HG02798 (cell line): Measurements from ENCODE around the gene DBNL.
"Not testable (repeated sequence)": the region's sequence is repeated elsewhere in the genome, so short reads cannot be mapped to it uniquely, and the experiment has no call there.

Source experiments
- ATAC-seq: cut with Tn5 transposase; IDR thresholded peaks from one replicate; pipeline ENCODE4 v1.9.1; 2021; ENCODE audit warnings: mild to moderate bottlenecking; ENCODE audit not compliant: unreplicated experiment, poor library complexity

The DBNL gene

DNA sequence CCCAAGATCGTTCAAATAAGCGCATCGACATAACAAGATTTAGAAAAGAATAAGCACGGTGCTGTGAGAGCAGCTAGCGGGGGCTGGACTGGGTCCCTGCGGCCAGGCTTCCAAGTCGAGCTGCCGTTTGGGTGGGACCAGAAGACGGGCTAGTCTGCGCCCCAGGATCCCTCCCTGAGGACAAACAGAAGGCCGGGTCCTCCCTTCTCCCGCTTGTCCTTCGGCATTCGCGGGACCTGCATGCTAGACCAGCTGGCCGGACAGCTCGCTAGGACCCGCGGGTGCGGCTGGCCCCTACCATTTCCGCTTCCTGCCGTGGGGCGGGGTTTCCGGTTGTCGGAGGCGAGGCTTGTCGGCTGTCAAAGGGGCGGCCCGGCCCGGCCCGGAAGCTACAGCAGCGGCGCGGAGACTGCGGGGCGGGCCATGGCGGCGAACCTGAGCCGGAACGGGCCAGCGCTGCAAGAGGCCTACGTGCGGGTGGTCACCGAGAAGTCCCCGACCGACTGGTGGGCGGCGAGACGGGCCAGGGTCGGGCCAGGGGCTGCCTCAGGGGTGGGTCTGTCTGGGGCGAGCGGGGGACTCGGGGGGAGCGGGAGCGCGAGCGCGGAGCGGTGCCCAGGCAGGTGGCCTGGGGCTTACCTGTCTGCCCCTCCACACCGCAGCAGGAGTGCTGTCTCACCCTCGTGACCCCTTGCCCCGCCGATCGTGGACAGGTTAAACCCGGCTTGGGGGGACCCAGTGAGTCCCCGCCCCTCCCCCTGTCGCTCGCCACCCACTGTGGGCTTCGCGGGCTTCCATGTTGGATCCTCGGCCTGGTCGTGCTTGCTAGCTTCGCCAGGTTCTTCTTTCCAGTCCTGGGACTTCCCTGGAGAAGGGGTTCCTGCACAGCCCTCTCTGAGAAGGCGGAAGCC, at the start of gene DBNL:
DBNL (plus strand) TSS at position 388 of the 911 bp plus-strand sequence; CDS start at position 424, 36 bp downstream.
- peak; percentile 80 for ATAC-seq

DNA sequence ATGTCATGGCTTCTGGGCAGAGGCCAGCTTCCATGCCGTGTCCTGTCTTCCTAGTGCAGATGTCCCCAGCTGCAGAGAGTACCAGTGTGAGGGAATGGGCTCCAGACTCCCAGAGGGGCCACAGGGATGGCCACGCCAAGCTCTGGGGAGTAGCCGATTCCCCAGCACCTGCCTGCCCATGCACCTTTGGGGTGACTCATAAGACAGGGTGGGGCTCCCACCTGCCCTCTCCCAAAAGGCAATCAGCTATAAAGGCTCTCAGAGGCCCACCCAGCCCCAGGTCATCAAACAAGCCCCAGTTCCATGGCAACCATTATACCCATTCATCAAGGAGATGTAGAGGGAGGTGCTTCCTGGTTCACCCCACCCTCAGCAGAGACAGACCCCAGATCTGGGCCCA, 47.0 kb upstream of the DBNL start, which contains the start of gene SPDYE1:
SPDYE1 (plus strand) TSS at position 366 of the 400 bp plus-strand sequence. CDS start 2,053 bp downstream, outside the sequence.
- ATAC-seq: not testable (repeated sequence)

DNA sequence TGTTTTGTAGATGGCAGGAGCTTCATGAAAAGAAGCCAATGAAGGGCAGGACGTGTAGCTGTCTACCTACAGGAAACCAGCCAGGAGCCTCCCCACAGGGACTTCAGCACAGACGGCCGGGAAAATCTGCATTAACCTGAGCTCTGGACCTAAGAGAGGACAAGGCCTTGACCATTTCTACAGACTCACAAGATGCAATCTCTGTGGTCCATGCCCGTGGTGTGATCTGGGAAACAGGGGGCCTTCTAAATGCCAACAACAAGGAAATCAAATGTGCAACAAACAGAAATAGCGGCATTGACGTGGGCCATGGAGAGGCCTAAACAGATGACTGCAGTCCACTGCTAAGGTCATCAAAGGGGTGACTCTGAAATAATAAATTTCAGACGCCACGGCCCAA, 32.4 kb upstream of the DBNL start:
- not testable (repeated sequence) for ATAC-seq

DNA sequence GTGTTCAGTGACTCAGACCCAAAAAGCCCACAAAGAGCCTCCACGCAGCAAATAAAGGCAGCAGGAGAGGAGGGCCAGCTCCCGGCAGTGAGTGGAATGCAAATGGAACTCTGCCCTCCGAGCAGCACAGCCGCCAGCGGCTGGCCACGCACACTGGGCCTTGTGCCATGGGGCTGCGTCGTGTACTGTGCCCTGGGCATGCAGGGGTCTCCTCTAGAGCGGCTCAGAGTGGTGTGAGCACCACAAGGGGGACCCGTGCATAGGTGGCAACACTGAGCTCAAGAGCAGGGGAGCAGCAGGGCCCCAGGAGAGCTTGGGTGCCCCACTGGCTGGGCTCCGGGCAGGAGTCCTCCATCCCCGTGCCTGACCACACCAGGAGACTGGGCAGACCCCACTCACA, 29.4 kb upstream of the DBNL start:
- not testable (repeated sequence) for ATAC-seq

DNA sequence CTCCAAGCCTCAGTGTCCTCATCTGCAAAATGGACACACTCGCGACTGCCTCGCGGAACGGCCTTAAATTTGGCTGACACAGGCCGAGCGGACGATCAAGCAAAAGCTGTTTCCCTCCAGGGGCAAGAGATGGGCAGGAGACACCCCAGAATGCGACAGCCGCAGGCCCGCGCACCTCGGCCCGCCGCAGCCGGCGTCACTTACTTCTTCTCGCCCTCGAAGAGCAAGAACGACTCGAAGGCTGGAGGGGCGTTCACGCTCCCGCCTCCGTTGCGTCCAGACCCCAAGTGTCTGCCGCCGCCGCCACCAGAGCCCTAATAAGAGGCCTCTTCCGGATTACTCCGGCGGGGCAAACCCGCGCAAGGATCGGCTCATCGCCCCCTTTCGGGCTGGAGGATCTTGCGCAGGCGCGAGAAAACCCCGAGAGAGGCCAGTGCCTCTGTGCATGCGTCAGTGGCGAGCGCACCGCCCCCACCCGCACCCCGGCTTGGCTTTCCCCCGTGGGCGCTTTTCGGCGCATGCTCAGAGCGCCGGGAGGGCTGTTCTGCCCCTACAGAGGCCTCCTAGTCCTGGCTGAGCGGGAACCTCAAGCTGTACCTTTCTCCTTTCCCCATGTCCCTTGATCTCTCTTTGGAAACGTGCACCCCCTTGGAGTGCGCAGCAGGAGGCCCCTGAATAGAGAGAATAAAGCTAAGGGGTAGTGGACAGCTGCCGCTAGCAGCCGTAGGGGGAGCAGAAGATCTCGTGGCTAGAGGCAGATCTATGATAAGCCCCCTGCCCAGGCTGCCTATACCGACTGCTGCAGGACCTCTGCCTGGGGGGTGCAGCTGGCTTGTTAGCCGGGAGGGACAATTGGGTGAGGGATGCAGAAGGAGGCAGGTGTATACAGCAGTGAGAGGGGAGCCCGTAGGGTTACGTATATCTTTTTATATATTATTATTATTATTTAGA, 25.4 kb upstream of the DBNL start:
- ATAC-seq: peak; percentile 96

DNA sequence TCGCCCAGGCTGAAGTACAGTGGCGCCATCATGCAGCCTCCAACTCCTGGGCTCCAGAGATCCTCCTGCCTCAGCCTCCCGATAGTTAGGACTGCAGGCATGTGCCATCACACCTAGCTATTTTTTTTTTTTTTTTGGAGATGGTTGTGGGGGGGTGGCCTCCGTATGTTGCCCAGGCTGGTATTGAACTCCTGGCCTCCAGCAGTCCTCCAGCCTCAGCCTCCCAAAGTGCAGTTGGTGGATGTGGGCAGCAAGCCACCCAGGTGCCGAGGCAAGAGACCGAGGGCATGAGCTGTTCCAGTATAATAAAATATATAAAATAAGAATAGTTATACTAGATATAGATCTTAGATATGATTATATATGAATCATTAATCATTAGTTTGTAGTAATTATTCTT, 24.7 kb upstream of the DBNL start:
- ATAC-seq: not testable (repeated sequence)

DNA sequence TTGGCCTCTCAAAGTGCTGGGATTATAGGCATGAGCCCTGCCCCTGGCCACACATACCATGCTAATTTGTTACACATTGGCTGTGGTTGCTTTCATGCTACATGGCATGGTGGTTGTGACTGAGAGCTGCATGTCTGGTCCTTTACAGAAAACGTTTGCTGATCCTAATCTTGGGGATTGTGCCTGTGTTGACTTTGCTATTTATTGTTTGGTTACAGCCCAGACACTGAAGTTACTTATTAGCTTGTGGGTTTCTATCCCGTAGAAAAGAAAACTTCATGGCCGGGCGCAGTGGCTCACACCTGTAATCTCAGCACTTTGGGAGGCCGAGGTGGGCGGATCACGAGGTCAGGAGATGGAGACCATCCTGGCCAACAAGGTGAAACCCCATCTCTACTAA, 22.4 kb upstream of the DBNL start:
- not testable (repeated sequence) for ATAC-seq

DNA sequence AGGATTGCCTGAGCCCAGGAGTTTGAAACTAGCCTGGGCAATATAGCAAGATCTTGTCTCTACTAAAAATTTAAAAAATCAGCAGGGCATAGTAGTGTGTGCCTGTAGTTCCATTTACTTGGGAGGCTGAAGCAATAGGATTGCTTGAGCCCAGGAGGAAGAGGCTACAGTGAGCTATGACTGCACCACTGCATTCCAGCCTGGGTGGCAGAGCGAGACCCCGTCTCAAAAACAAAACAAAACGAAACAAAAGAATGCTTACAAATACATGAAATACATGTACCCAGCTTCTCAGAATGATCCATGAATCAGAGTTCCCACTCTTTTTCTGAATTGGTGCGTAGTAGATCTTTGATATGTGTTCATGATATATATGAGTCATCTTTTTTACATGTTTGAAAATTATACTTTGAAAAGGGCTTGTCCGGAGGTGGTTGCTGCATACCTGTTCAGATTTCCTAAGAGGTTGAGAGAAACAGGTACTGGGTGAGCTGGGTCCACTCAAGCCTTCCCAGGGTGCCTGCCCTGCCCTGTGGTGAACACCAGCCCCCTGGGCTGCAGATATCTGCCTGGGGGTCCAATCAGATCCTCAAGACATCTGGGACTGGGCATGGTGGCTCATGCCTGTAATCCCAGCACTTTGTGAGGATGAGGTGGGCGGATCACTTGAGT, 21.6 kb upstream of the DBNL start:
- ATAC-seq: not testable (repeated sequence)

DNA sequence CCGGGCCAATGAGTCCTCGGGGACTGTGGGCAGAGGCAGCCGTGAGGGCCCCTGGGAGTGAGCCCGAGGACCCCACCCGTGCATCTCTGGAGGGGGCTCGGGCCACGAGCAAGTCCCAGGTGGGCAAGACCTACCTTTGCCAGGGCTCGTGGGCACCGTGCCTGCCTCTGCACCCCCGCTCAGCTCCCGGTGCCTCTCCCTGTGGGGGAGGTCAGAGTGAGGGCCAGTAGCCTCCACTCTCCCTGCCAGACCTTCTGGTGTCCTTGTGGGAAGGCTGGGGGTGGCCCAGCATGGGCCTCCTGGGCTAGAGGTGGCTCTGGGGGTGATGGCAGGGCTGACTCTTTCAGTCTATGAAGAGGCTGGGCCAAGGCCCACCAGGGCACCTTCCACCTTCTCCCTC, 15.1 kb upstream of the DBNL start:
- not testable (repeated sequence) for ATAC-seq

DNA sequence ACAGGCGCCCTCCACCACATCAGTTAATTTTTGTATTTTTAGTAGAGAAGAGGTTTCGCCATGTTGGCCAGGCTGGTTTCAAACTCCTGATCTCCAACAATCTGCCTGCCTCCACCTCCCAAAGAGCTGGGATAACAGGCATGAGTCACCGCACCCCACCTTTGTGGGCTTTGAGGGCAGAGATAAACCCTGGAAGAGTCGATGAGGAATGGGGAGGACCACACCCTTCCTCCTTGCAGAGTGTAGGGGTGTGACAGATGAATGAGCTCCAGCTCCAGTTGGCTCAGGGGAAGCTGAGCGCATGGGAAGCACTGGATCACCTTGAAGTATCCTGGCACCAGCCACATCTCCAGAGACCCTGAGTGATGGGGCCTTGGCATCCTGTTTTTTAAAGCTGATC, 14.5 kb upstream of the DBNL start:
- not testable (repeated sequence) for ATAC-seq

DNA sequence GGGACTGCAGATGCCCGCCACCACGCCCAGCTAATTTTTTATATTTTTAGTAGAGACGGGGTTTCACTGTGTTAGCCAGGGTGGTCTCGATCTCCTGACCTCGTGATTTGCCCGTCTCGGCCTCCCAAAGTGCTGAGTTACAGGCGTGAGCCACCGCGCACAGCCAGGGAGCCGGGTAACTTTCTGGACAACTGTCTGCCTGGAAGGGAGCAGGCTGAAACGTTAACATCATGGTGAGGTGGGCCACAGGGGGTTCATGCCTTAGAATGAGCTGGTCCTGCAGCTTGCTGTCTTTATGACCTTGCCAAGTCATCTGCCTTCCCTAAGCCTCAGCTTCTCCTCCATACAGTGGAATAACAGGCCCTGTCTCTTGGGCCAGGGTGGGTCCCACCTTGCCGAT, 13.2 kb upstream of the DBNL start:
- not testable (repeated sequence) for ATAC-seq

DNA sequence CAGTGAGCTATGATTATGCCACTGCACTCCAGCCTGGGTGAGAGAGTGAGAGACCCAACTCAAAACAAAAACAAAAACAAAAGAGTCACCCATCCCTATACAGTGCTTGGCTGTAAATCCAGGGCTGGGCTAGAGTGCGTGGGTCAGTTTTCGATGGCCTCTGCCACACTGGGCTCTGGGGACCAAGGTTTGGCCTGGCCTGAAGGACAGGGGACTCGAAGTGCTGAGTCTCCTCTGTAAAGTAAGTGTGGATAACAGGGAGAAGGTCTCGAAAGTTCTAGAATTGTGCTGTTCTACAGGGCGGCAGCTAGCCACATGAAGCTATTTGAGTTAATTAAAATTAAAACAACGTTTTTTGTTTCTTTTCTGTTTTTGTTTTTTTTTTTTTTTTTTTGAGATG, 12.5 kb upstream of the DBNL start:
- ATAC-seq: not testable (repeated sequence)

DNA sequence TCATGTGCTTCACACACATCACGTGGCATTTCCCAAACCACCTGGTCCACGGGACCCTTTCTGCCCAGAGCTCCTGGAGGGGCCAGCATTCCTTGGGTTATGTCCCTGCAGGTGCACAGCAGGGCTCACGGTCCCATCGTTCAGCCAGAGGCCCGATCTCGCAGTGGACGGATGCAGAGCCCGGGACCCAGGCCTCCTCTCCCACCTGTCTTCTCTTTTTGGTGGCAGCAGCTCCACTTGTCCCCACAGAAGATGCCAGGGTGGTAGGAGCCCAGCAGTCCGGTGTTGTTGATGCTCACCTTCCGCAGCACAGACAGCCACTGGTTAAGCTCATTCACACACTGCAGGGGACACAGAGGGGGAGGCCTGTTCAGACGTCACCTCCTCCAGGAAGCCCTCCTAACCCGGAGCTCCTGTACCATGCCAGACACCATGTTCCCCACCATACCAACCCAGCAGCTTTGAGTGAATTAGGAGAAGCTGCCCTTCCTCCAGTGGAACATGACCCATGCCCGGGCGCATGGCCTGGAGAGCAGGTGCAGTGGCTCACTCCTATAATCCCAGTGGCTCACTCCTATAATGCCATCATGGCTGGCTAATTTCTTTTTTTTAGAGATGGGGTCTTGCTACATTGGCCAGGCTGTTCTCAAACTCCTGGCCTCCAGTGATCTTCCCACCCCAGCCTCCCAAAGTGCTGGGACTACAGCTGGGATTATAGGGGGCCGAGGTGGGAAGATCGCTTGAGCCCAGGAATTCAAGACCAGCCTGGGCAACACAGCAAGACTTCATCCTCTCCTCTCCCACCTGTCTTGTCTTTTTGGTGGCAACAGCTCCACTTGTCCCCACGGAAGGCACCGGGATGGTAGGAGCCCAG, 10.3 kb upstream of the DBNL start:
- ATAC-seq: not testable (repeated sequence)

DNA sequence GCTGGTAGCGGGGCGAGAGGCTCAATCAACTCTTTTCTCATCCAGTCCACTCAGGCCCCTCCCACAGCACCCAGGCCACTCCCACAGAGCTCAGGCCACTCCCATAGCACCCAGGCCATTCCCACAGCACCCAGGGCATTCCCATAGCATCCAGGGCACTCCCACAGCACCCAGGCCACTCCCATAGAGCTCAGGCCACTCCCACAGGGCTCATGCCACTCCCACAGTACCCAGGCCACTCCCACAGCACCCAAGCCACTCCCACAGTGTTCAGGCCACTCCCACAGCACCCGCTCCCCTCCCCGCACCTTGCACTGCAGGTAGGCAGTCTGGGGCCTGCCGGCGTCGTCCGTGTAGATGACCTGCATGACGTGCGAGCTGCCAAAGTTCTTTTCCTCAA, 8.1 kb upstream of the DBNL start:
- ATAC-seq: peak; percentile 20

DNA sequence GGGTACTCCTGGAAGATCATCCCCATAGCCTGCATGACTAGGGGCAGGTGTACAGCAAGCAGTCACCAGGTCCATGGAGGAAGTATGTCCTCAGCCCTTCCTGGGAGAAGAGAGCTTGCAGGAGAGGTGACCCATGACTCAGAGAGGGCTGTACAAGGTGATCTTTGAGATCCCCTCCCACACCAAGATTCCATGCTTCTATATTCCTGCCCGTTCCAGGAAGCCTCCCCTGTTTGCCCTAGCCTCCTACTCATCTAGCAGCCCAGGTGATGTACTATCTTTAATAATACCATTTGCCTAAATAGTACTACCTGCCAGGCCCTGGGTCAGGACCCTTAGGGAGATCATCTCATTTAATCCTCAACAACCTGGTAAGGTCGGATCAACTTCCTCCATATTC, 6.6 kb upstream of the DBNL start:
- ATAC-seq: not testable (repeated sequence)

DNA sequence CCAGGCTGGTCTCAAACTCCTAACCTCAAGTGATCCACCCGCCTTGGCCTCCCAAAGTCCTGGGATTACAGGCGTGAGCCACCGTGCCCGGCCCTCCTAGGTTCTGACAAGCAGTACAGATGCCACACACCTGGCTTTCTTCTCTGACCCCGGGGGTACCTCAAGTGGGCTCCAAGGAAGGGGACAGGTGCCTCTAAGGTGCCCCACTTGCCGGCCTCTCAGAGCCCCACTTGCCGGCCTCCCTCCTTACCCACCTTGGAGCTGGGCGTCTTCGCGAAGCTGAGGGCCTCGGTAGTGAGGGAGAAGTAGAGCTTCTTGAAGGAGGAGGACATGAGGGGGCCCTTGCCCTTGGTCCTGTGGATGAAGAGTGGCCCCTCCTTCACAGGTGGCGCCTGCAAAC, 5.9 kb upstream of the DBNL start:
- ATAC-seq: not testable (repeated sequence)

DNA sequence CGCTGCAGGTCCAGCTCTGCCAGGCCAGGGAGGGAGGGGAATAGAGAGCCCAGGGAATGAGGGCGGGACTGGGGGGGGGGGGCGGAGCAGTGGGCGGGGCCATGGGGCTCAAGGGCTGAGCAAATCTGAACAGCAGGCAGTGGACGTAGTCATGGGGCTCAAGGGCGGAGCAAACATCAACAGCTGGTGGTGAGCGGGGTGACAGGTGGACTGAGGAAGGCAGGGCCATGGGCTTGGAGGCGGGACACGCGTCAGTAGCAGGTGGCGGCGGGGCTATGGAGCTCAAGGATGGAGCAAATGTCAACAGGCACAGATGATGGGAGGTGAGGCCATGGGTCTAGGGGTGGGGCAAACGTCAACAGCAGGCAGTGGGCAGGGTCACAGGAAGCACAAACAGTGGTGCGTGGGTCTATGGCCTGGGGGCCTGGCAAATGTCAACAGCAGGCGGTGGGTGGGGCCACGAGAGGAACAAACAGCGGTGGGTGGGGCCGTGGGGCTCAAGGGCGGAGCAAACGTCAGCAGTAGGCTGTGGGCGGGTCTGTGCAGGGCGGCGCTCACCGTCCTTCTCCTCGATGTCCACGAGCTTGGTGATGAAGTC, 5.4 kb upstream of the DBNL start:
- peak; percentile 77 for ATAC-seq

DNA sequence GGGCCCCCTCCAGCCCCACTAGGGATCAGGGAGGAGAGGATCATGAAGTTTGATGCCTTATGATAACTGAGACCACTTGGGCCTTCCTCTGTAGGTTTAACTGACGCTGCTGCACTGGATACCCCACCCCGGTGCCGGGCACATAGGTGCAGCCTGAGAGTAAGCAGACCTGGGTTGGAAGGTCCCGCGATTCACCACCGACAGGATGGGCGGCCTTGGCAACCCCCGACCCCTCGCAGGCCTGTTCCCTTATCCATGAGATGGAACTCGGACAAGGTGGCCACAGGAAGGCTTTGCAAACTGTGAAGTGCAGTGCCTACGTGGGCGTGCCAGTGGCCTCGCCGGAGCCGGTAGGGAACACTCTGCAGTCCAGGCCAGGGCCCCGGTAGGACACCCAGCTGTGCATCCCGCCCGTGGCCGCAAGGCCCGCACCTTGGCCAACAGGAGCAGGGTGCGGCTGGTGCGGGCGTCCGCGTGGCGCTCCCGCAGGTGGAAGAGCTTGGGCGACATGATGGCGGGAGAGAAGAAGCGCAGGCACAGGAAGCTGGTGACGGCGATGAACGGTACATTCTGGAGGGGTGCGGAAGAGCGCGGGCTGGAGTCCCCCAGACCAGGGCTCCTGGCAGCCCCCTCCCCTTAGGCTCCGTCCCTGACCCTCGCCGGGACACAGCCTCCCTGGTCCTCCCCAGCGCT, 4.6 kb upstream of the DBNL start:
- not testable (repeated sequence) for ATAC-seq
